ENCODE results near the gene SCFD1.

The SCFD1 gene

DNA sequence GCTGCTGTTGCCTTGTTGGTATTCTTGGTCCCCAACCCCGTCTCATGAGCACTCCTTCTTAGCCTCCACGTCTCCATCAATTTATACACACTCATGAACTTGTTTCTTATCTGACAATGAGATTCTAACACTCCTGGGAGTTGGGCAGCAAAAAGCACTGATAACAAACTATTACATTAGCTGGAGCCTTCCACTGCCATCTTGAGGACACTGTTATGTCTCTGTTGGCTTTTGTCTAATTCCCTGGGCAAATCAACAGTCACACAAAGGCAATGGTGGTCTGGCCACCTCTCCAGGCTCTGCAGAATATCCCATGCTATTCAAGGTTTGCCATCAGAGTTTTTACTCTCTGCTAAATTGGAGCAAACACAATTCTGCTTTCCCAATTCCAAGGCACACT lies 134.5 kb downstream of the SCFD1 start:
- Histone ChIP-seq H3K9me3 (ENCODE audit: severe bottlenecking) (no peaks in the 10 kb centered on the region), H3K27me3 (ENCODE audit: insufficient read depth, low read depth, severe bottlenecking) (no peaks in the 10 kb centered on the region), H3K36me3 (no peaks in the 10 kb centered on the region), H3K4me3 (ENCODE audit: low read depth, low read length) (no peak overlapping the region), H3K27ac (no peak overlapping the region)
- TF ChIP-seq, protein P1, sequence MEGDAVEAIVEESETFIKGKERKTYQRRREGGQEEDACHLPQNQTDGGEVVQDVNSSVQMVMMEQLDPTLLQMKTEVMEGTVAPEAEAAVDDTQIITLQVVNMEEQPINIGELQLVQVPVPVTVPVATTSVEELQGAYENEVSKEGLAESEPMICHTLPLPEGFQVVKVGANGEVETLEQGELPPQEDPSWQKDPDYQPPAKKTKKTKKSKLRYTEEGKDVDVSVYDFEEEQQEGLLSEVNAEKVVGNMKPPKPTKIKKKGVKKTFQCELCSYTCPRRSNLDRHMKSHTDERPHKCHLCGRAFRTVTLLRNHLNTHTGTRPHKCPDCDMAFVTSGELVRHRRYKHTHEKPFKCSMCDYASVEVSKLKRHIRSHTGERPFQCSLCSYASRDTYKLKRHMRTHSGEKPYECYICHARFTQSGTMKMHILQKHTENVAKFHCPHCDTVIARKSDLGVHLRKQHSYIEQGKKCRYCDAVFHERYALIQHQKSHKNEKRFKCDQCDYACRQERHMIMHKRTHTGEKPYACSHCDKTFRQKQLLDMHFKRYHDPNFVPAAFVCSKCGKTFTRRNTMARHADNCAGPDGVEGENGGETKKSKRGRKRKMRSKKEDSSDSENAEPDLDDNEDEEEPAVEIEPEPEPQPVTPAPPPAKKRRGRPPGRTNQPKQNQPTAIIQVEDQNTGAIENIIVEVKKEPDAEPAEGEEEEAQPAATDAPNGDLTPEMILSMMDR (IDR thresholded peaks at IDR 0.05; ENCODE audit: low read depth, low read length): 0 out of 2 replicates have a peak, but pooled peaks have one; percentile 18
- DNase-seq: no peak

DNA sequence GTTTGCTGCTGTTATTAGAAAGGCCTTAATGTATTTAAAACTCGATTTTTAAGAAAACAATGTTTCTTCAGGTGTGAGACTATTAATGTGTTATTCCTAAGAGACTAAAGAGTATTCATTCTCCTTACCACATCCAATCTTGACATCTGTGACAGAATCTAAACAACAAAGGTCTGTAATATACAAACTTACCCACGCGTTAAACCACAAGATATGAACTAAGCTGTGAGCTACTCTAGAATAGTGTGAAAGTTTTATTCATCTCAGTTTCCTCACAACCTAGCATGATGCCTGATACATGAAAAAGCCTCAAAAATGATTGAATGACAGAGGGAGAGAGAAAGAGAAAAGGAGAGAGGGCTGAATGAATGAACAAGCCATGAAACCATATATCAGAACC lies 135.0 kb downstream of the SCFD1 start:
- Histone ChIP-seq H3K36me3 (no peaks in the 10 kb centered on the region), H3K4me3 (ENCODE audit: low read depth, low read length) (no peak overlapping the region), H3K27me3 (ENCODE audit: insufficient read depth, low read depth, severe bottlenecking) (no peaks in the 10 kb centered on the region), H3K9me3 (ENCODE audit: severe bottlenecking) (no peaks in the 10 kb centered on the region), H3K27ac (no peak overlapping the region)
- TF ChIP-seq, protein P1 (IDR thresholded peaks at IDR 0.05; ENCODE audit: low read depth, low read length): no peak
- DNase-seq: no peak

DNA sequence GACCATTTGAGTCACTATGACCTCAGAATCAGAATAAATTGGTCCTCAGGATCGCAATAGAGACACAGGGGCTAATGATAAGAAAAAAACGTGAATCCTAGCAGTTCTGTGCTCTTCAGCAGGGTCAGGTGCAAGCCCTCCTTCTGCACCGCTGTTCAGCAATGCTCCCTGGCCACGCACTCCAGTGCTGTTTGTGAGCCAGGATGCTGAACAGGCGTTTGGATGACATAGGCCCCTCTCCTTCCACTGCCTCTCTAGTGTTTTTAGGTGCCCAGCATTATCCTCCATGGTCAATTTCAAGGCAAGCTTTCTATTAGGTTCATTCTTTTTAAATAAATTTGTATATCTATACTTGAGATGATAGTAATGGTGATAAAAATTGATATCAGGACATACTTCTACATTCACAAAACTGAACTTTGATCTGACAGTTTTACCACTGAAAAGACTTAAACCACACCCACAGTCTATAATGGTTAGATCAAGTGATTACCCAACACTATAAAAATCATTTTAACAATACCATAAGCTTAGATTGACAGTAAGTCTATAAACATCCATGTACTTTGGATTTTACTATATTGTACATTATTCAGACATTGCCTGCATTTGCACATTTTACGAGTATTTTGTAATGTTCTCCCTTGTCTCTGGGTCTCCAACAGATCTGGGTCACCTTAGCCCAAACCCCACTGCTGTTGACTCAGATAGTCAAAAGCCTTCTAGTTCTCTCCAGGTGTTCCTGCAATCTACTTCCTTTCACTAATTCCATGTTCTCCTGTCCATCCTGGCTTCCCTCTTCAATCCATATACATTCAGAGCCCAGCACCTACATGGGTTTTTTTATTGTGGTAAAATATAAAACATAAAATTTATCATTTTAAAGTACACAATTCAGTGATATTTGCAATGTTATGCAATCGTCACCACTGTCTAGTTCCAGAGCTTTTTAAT lies 137.3 kb downstream of the SCFD1 start:
- Histone ChIP-seq H3K9me3 (ENCODE audit: severe bottlenecking) (peaks cover 15% of the 10 kb centered on the region), H3K4me3 (ENCODE audit: low read depth, low read length) (no peak overlapping the region), H3K27ac (no peak overlapping the region), H3K36me3 (no peaks in the 10 kb centered on the region), H3K27me3 (ENCODE audit: insufficient read depth, low read depth, severe bottlenecking) (no peaks in the 10 kb centered on the region)
- no peak for DNase-seq
- TF ChIP-seq, protein P1 (IDR thresholded peaks at IDR 0.05; ENCODE audit: low read depth, low read length): no peak

DNA sequence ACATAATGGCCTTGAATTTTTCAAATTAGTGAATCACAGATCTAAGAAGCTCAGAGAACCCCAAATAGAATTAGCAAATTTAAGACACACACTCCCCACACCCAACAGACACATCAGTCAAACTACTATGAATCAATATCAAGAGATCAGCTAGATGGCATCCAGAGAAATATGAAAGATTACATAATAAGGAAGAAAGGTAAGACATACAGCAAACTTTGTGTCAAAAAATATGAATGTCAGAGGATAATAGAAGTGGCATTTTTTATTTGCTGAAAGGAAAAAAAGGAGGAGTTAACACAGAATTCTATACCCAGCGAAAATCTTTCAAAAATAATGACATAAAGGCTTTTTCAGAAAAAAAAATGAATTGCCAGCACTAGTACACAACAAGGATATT lies 141.8 kb downstream of the SCFD1 start:
- Histone ChIP-seq H3K27me3 (ENCODE audit: insufficient read depth, low read depth, severe bottlenecking) (no peaks in the 10 kb centered on the region), H3K36me3 (no peaks in the 10 kb centered on the region), H3K4me3 (ENCODE audit: low read depth, low read length) (no peak overlapping the region), H3K27ac (no peak overlapping the region), H3K9me3 (ENCODE audit: severe bottlenecking) (peaks cover 15% of the 10 kb centered on the region)
- TF ChIP-seq, protein P1 (IDR thresholded peaks at IDR 0.05; ENCODE audit: low read depth, low read length): no peak
- DNase-seq: no peak

DNA sequence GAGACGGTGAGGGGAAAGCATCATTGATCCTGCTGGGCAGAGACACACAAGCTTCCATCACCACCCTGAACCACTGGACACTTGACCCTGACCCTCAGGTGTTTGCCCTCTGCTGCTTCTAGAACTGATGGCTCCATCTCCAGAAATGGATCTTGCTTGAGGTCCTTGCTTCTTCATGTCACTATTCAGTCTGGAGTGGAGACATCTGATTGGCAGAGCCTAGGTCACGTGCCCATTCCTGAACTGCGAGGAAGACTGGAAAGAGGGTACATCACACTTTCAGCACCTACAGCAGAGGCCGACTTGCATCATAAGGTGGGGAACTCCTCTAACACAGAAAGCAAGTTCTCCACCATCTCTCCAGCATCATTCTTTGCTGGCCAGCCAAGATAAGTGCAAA lies 145.5 kb downstream of the SCFD1 start:
- DNase-seq: no peak
- TF ChIP-seq, protein P1 (IDR thresholded peaks at IDR 0.05; ENCODE audit: low read depth, low read length): no peak

More for the DNA sequence above, 145.5 kb downstream of the SCFD1 start:
- H3K36me3 ChIP-seq: no peaks in the 10 kb centered on the region
- H3K27ac ChIP-seq: no peak overlapping the region
- H3K9me3 ChIP-seq (ENCODE audit: severe bottlenecking): peaks cover 14% of the 10 kb centered on the region
- H3K27me3 ChIP-seq (ENCODE audit: insufficient read depth, low read depth, severe bottlenecking): no peaks in the 10 kb centered on the region
- H3K4me3 ChIP-seq (ENCODE audit: low read depth, low read length): no peak overlapping the region

All from WERI-Rb-1 (cell line).